ENCODE data around the gene PBX4.

DNA sequence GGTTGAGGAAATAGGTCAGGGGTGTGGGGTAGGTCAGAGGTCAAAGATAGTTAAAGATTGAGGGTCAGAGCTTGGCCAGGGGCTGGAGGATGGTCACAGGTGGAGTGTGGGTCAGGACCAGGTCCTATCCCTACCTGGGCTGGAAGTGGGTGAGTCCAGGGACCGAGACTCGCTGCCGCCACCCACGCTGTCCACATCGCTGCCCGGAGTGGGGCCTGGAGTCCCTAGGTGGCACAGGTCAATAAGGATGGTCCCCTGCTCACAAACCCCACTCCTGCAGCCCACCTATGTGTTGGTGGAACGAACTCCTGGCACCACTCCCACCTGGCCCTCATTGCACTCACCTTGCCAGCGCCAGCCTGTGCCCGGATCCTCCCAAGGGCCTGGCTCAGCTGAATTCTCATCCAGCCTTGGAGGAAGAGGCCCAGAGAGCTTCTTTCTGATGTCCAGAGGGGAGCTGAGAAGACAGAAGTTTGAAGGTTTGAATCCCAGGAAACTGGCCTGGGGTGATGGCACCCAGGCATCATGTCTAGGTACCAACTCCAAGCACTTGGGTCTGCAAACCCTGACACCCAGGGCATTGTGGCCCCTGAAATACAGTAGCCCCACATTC is 18.2 kb upstream of the PBX4 start:
- TF ChIP-seq, protein P1, sequence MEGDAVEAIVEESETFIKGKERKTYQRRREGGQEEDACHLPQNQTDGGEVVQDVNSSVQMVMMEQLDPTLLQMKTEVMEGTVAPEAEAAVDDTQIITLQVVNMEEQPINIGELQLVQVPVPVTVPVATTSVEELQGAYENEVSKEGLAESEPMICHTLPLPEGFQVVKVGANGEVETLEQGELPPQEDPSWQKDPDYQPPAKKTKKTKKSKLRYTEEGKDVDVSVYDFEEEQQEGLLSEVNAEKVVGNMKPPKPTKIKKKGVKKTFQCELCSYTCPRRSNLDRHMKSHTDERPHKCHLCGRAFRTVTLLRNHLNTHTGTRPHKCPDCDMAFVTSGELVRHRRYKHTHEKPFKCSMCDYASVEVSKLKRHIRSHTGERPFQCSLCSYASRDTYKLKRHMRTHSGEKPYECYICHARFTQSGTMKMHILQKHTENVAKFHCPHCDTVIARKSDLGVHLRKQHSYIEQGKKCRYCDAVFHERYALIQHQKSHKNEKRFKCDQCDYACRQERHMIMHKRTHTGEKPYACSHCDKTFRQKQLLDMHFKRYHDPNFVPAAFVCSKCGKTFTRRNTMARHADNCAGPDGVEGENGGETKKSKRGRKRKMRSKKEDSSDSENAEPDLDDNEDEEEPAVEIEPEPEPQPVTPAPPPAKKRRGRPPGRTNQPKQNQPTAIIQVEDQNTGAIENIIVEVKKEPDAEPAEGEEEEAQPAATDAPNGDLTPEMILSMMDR (IDR thresholded peaks at IDR 0.05 in 8 of 11, conservative IDR thresholded peaks at IDR 0.05 in 3 of 11) = no peak
- TF ChIP-seq POLR2A (IDR thresholded peaks at IDR 0.05) = no peak
